ENCODE data around the gene AHCYL2.
A peak's percentile ranks its signal among the peaks of the same experiment; 100 is the strongest.
"Not testable (repeated sequence)": the region's sequence is repeated elsewhere in the genome, so short reads cannot be mapped to it uniquely, and the experiment has no call there.

The AHCYL2 gene

DNA sequence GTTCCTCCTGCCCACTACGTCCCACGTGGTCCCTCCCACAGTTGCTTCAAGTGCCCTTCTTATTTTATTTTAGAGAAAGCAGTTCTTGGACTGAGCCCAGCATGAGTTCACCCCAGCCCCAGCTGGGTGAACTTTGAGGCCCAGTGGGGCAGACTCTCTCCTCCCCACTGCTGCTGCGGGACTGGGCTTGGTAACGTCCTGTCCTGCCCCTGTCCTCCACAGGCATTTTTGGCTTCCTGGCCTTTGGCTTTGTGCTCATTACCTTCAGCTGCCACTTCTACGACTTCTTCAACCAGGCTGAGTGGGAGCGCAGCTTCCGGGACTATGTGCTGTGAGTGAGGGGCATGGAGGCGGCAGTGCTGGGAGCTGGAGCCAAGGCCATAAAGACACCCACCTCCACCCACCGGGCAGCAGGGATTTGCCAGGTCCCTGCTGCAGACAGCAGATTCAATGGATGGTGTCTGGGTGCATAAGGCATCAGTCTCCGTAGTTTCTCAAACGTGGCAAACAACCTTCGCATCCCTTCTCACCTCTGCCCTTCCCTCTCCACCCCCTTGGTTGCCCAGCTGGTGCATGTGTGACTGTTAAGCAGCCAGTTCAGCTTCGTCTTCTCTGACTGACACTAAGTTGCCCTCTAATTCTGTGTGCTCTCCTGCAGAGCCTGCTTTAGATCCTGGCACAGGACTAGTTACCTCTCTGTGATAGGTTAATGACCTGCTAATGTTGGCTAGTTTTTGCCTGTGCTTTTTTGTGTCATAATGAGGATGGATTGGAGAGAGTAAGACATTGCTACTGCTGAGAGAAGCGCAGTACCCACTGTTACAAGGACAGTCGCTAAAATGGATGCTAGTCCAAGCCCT lies 15.5 kb upstream of the AHCYL2 start:
- DNase-seq (ENCODE audit: low spot score), result no peak

DNA sequence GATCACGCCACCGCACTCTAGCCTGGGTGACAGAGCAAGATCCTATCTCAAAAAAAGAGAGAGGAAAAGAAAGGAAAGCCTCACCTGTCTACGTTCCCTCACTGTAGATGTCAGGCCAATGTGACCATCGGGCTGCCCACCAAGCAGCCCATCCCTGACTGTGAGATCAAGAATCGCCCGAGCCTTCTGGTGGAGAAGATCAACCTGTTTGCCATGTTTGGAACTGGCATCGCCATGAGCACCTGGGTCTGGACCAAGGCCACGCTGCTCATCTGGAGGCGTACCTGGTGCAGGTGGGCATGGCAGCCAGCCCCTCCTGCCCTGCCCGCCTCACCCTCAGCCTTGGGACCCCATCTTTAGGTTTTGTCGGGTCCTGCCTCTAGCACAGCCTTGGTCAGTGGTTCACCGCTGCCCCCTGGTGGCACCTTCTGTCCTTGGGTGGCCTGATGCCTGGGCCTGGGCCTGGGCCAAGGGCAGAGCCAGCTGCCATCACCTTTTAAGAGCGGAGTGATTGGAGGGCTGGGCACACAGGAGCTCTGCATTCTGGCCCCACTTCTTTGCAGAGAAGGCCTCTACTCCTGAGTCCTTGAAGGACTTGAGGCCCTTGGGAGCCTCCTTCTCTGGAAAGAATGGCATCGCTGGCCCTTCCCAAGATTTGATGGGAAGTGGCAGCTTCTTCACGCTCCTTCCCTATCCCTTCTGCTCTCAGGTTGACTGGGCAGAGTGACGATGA lies 14.4 kb upstream of the AHCYL2 start:
- DNase-seq (ENCODE audit: low spot score), result peak; percentile 30

DNA sequence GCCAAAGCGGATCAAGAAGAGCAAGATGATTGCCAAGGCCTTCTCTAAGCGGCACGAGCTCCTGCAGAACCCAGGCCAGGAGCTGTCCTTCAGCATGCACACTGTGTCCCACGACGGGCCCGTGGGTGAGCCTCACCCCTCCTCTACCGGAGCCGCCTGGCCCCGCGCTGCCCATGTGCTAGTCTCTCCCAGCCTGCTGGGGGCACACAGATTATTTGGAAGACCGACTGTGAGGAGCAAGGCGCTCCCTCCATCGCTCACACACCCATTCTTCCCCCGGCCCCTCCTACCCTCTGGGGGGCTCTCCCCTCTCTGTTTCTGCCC lies 13.9 kb upstream of the AHCYL2 start:
- no peak for DNase-seq (ENCODE audit: low spot score)

DNA sequence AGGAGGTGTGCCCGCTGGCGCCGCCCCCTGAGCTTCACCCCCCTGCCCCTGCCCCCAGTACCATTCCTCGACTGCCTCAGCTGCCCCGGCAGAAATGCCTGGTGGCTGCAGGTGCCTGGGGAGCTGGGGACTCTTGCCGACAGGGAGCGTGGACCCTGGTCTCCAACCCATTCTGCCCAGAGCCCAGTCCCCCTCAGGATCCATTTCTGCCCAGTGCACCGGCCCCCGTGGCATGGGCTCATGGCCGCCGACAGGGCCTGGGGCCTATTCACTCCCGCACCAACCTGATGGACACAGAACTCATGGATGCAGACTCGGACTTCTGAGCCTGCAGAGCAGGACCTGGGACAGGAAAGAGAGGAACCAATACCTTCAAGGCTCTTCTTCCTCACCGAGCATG lies 12.7 kb upstream of the AHCYL2 start:
- no peak for DNase-seq (ENCODE audit: low spot score)

DNA sequence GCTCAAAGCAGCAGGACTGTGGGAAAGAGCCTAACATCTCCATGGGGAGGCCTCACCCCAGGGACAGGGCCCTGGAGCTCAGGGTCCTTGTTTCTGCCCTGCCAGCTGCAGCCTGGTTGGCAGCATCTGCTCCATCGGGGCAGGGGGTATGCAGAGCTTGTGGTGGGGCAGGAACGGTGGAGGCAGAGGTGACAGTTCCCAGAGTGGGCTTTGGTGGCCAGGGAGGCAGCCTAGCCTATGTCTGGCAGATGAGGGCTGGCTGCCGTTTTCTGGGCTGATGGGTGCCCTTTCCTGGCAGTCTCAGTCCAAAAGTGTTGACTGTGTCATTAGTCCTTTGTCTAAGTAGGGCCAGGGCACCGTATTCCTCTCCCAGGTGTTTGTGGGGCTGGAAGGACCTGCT lies 12.2 kb upstream of the AHCYL2 start:
- no peak for DNase-seq (ENCODE audit: low spot score)

DNA sequence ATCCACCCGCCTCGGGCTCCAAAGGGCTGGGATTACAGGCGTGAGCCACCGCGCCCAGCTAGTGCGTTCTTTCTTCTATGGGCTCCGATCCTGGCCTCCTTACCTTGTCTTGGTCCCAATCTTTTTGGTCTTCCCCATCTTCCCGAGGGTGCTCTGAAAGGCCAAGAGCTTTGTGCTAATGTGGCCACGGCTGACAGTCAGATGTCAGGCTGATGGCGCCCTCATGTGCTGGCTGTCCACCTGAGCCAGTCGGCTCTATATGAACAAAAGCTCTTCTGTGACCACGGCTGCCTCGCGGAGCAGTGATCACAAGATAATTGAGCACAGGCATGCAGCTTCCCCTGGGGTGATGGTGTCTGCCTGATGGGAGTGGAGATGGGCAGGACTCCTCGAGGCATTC lies 11.0 kb upstream of the AHCYL2 start:
- DNase-seq (ENCODE audit: low spot score), result no peak

DNA sequence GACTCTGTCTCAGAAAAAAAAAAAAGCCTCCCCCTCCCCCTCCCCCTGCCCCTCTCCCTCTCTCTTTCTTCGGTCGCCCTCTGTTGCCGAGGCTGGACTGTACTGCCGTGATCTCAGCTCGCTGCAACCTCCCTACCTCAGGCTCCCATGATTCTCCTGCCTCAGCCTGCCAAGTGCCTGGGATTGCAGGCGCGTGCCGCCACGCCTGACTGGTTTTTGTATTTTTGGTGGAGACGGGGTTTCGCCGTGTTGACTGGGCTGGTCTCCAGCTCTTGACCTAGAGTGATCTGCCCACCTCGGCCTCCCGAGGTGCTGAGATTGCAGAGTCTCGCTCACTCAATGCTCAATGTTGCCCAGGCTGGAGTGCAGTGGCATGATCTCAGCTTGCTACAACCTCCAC lies 9.1 kb upstream of the AHCYL2 start:
- not testable (repeated sequence) for DNase-seq (ENCODE audit: low spot score)

DNA sequence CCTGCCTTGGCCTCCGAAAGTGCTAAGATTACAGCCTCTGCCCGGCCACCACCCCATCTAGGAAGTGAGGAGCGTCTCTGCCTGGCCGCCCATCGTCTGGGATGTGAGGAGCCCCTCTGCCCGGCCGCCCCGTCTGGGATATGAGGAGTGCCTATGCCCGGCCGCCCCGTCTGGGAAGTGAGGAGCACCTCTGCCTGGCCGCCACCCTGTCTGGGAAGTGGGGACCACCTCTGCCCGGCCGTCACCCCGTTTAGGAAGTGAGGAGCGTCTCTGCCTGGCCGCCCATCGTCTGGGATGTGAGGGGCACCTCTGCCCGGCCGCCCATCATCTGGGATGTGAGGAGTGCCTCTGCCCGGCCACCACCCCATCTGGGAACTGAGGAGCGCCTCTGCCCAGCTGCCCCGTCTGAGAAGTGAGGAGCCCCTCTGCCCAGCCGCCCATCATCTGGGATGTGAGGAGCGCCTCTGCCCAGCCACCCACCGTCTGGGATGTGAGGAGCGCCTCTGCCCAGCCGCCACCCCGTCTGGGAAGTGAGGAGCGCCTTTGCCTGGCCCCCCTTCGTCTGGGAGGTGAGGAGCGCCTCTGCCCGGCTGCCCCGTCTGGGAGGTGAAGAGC lies 8.6 kb upstream of the AHCYL2 start:
- DNase-seq (ENCODE audit: low spot score), result not testable (repeated sequence)

DNA sequence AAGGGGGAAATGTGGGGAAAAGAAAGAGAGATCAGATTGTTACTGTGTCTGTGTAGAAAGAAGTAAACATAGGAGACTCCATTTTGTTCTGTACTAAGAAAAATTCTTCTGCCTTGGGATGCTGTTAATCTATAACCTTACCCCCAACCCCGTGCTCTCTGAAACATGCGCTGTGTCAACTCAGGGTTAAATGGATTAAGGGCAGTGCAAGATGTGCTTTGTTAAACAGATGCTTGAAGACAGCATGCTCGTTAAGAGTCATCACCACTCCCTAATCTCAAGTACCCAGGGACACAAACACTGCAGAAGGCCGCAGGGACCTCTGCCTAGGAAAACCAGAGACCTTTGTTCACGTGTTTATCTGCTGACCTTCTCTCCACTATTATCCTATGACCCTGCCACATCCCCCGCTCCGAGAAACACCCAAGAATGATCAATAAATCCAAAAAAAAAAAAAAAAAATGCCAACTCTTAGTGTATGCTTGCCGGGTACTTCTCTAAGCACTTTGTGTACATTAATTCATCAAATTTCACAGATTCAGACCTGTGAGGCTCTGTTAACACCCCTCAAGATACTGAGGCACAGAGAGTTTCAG lies 7.9 kb upstream of the AHCYL2 start:
- DNase-seq (ENCODE audit: low spot score), result not testable (repeated sequence)

DNA sequence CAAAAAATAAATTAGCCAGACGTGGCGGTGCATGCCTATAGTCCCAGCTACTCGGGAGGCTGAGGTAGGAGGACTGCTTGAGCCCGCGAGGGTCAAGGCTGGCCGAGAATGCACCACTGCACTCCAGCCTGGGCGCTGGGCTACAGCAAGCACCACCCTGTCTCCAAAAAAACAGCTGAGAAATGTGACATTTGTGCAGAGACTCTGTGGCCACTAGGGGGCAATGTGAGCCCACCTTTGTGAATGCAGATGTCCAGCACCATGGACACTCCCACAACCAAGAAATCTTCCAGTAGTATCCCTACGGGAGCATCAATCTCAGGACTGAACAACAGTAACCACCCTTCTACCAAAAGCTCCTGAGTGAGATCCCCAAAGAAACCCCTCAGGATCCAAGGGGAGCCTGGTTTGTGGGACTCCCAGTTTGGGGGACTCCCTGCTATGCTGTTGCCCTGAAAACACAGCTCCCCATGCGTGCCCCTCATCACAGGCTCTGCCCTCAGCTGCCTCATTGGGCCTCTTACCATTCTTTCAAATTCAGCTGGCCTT lies 6.2 kb upstream of the AHCYL2 start:
- peak; percentile 74 for DNase-seq (ENCODE audit: low spot score)

DNA sequence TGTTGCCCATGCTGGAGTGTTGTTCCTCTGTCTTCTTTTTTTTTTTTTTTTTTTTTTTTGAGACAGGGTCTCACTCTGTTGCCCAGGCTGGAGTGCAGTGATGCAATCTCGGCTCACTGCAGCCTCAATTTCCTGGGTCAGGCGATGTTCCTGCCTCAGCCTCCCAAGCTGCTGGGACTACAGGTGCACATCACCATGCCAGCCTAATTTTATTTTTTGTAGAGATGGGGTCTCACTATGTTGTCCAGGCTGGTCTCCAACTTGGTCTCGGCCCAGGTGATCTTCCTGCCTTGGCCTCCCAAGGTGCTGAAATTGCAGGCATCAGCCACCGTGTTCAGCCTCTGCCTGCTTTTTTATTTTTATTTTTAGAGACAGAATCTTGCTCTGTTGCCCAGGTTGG lies 5.7 kb upstream of the AHCYL2 start:
- DNase-seq (ENCODE audit: low spot score), result not testable (repeated sequence)

DNA sequence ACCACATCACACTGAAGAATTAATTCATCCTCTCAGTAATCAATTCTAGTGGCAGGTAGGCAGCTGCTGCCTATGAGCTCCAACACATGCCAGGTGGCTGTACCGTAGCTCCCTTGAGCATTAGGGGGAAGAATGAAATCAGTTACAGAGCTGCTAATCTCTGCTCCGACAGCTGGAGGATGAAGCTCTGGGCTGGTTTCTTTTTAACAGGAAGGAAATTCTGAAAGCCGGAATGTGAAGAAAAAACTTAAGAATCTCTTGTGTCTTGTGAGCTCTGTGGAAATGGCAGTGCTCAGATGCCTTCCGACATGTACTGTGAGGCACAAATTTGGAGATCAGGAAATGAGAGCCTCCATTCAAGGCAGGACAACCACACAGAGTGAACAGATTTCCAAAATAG lies 2.8 kb upstream of the AHCYL2 start:
- DNase-seq (ENCODE audit: low spot score), result peak; percentile 17

DNA sequence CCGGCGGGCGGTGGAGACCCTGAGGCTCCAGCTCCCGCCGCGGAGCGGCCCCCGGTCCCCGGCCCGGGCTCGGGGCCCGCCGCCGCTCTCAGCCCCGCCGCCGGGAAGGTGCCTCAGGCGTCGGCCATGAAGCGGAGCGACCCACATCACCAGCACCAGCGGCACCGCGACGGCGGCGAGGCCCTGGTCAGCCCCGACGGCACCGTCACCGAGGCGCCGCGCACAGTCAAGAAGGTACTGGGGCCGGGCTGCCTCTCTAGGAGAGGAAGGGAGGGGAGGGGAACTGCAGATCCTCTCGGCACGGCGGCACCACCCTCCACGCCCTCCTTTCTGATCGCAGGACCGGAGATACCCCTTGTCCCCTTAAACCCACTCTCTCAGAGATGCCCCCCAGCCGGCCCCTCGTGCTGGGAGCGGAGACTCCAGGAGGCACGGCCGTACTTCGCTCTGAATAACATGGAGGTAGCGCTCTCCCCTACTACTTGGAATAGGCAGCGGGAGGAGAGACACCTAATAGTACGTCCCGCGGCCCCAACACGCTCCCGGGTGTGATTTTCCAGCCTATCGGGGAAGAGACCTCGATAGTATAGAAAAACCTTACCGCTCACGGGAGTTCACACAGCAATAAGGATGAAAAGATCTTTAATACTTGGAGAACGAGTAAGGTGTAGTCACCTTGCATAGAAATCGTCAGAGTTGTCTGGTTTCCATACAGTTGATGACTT lies 538 bp downstream of the AHCYL2 start:
- DNase-seq (ENCODE audit: low spot score), result peak; percentile 50

DNA sequence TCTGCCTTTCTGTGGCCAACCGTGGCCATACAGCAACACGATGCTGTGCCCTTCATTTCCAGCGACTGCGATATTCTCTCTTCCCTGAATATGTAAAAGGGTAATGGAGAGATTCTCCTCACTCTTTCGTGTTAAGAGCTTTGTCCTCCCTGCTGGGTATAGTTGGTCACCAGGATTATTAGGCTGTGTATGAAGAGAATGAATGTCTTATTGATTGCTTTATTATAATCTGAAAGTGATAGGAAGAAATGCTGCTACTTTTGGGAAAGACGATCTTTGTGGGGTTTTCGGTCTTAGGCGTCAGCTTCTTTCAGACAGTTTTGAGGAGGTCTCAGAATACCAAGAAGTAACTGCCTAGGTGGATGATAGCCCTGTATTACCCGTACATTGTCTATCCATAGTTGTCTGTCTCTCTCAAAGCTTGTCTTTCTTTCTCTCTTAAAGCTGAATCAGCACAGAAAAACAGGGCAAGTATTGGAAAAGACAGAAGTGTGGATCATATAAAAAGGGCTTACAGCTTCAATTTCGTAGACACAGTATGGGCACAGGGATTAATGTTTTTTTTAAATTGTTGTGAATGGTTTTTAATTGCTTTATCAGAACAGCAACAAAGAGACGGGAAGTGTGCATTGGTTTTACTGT lies 1.2 kb downstream of the AHCYL2 start:
- DNase-seq (ENCODE audit: low spot score), result no peak

DNA sequence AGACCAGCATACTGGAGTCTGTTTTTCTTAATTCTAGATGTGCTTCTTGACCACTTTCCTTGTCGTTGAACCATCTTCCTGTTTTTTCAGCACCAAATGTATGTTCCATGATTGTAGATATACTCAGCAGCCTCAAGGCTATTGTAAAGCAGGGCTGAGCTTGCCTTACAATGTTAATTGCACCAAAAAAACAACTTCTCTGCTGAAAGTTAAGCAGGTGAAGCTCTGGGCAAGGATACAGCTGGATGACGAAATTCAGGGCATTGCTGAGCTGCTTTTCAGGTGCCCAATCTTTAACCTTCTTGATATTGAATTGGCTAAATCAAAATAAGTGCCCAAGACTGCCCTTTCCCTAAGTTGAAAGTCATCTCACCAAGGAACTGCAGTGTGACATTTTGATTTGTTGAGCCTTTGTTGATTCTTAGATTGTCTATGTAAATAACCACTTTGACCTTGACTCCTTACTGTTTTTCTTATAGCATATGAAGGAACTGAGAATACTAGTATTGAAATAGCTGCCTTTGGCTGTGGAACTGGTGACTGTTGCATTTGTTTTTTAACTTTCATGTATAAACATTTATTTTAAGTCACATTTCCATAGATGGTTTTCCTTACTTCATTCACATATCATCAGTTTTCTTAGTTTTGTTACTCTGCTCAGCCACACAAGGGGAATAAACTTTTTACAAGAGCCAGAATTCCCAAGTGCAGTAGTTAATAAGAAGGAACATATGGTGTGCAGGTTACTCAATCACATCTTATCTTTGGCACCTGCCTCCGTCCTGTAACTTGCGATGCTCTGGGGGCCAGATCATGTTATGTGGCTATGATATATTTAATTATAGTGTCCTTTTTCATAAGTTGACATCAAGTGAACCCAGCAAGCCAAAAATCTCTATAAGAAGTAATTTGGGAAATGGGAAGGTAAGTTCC lies 3.1 kb downstream of the AHCYL2 start:
- DNase-seq (ENCODE audit: low spot score), result no peak

DNA sequence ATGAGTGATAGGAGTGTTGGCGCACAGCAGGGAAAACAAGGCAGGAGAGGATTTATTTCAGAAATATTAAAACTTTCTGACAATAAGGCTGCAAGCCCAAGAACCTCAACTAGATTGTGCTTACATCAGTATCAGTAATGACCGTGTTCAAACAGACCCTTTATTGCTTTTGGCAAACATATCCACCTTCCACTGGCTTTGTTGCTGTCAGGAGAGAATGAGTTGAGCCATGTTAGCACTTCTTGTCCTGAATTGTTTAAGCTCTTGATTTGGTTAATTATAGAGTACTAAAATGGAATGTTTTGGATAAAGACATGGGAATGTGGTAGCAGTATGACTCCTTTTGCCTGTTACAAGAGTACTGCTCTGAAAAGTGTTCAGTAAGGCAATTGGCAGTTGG lies 3.8 kb downstream of the AHCYL2 start:
- DNase-seq (ENCODE audit: low spot score), result no peak

DNA sequence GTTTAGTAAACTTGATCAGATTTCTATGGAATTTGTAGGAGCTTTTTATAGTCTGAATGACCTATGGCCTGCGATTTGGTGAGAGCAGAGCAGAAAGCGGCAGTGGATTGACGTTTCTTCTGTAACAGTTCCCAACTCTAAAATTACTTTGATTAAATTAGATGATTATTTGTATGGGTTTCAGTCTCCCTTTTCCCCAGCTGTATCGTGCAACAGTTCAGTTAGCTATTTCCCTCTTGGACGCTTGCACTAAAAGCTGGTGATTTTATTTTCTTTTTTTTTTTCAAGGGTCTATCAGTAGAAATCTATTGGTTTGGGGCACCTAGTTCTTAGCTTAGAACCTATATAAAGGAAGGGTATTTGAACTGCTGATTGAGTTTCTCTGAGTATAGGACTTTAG lies 6.8 kb downstream of the AHCYL2 start:
- DNase-seq (ENCODE audit: low spot score), result no peak

DNA sequence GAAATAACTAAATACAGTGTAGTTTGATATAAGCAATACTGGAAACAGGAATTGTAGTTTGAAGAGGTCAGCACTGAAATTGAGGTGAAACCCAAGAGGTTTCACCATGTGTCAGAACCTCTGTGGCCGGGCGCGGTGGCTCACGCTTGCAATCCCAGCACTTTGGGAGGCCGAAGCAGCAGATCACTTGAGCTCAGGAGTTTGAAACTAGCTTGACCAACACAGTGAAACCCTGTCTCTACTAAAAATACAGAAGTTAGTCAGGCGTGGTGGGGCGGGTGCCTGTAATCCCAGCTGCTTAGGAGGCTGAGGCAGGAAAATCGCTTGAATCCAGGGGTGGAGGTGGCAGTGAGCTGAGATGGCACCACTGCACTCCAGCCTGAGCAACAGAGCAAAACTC lies 13.7 kb downstream of the AHCYL2 start:
- no peak for DNase-seq (ENCODE audit: low spot score)

DNA sequence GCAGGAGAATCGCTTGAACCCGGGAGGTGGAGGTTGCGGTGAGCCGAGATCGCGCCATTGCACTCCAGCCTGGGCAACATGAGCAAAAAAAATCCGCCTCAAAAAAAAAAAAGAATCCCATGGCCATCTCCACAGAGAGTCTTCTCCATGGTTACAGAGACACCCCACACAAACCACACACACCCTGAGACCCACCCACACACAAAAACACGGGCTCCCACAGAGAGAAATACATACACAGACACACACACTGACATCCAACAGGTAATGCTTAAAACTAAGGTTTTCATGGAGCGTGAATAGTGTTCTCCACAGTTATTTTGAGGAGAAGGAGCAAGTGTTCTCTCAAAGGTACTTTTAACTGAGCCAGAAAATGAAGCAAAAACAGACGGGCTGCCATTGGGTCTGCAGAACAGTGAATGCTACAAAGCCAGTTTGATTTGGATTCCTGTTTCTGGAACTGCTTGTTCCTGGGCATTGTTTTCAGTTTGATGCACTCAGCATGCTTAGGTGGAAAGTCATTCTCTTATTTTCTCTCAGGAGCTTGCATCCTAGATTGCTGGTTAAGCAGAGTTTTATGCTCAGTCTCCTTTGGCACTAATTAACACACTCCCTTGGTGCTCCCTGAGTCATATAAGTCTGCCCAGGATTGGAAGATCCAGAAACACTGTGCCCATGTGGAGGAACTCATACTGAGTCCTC lies 15.4 kb downstream of the AHCYL2 start:
- no peak for DNase-seq (ENCODE audit: low spot score)

DNA sequence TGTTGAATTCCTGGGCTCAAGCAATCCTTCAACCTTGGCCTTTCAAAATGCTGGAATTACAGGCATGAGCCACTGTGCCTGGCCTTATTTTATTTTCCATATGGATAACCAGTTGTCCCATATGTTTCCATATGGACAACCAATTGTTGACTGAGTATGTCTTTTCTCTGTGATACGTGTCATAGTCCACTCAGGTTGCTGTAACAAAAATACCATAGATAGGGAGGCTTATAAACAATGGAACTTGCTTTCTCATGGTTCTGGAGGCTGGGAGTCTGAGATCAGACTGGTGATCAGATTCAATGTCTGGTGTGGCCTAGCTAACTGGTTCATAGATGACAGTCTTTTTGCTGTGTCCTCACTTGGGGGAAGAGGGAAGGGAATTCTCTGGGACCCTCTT lies 19.4 kb downstream of the AHCYL2 start:
- DNase-seq (ENCODE audit: low spot score), result no peak

Data from CD4-positive, alpha-beta T cell treated with Interleukin-6 at 100 ng/mL for 8 hours (primary cell).